ENCODE results near the gene NUP42.
"Not testable (repeated sequence)": the region's sequence is repeated elsewhere in the genome, so short reads cannot be mapped to it uniquely, and the experiment has no call there.

The NUP42 gene

GRCh38 chr7:23181684-23182553 lies at the start of gene NUP42:
NUP42 (plus strand) TSS chr7:23182048; CDS start chr7:23182086, 38 bp downstream.
- DNase-seq = peak; percentile 98

GRCh38 chr7:23133797-23134196 lies 48.1 kb upstream of the NUP42 start:
- no peak for DNase-seq

GRCh38 chr7:23135755-23136154 lies 46.1 kb upstream of the NUP42 start:
- DNase-seq = no peak

GRCh38 chr7:23136216-23136615 lies 45.6 kb upstream of the NUP42 start:
- DNase-seq = no peak

- no peak for DNase-seq
These were observed 24.2 kb upstream of the NUP42 start for GRCh38 chr7:23157679-23158078.

- no peak for DNase-seq
These were observed 23.3 kb upstream of the NUP42 start for GRCh38 chr7:23158546-23158945.

GRCh38 chr7:23161482-23161881 lies 20.4 kb upstream of the NUP42 start:
- no peak for DNase-seq

GRCh38 chr7:23164846-23165245 lies 17.0 kb upstream of the NUP42 start:
- no peak for DNase-seq

- no peak for DNase-seq
These were observed 16.5 kb upstream of the NUP42 start for GRCh38 chr7:23165316-23165715.

GRCh38 chr7:23167691-23168090 lies 14.2 kb upstream of the NUP42 start:
- no peak for DNase-seq

GRCh38 chr7:23168111-23168885 lies 13.6 kb upstream of the NUP42 start:
- no peak for DNase-seq

- DNase-seq = no peak
These were observed 5.9 kb upstream of the NUP42 start for GRCh38 chr7:23175938-23176337.

GRCh38 chr7:23183279-23184012 lies 1.6 kb downstream of the NUP42 start:
- no peak for DNase-seq

- DNase-seq = no peak
These were observed 2.4 kb downstream of the NUP42 start for GRCh38 chr7:23184291-23184690.

GRCh38 chr7:23184709-23185359 lies 3.0 kb downstream of the NUP42 start:
- peak; percentile 52 for DNase-seq

- no peak for DNase-seq
These were observed 4.1 kb downstream of the NUP42 start for GRCh38 chr7:23185980-23186379.

GRCh38 chr7:23191022-23191421 lies 9.2 kb downstream of the NUP42 start:
- no peak for DNase-seq

- not testable (repeated sequence) for DNase-seq
These were observed 11.9 kb downstream of the NUP42 start for GRCh38 chr7:23193650-23194227.

- no peak for DNase-seq
These were observed 14.5 kb downstream of the NUP42 start for GRCh38 chr7:23196306-23196705.

GRCh38 chr7:23197745-23198144 lies 15.9 kb downstream of the NUP42 start:
- not testable (repeated sequence) for DNase-seq

- DNase-seq = no peak
These were observed 18.5 kb downstream of the NUP42 start for GRCh38 chr7:23200331-23200730.

- no peak for DNase-seq
These were observed 22.4 kb downstream of the NUP42 start for GRCh38 chr7:23204241-23204640.

GRCh38 chr7:23205577-23205908 lies 23.7 kb downstream of the NUP42 start:
- peak; percentile 32 for DNase-seq
